HFF-Myc (cell line): Measurements from ENCODE around the gene STOML2.

Experiments
- DNase-seq: peaks from one replicate; pipeline ENCODE4 v3.0.0-alpha.2; 2011; ENCODE audit warnings: low read depth; ENCODE audit errors: extremely low read depth
- H3K4me3 ChIP-seq: replicated peaks from 2 replicates; pipeline ENCODE4 v1.5.1; 2011; ENCODE audit warnings: low read depth, mild to moderate bottlenecking, control low read depth, low read length
- CTCF ChIP-seq: IDR thresholded peaks from 2 replicates; pipeline ENCODE4 v1.5.1; 2012; ENCODE audit warnings: mild to moderate bottlenecking, low read depth, low read length, control low read depth; ENCODE audit errors: missing control alignments

STOML2 gene

GRCh38 chr9:35059438-35059837, 43.5 kb downstream of the STOML2 start:
- no peak for DNase-seq
- H3K4me3 ChIP-seq = no peak overlapping the region
- no peak for TF ChIP-seq CTCF

DNA sequence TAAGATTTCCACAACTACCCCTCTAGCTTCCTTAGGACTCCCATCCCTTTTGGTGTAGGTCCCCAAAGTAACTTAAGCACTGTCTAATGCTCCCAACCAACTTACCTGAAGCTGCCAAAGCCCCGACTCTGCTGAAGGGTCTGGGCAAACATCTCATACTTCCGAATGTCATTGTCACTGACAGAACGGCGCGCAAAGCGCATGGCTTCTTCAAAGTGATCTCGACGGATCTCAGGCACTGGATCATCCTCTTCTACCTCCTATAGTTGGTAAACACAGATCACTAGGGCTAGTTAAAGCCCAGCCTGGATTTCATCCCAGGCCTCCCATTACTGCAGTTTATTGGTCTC, 45.7 kb downstream of the STOML2 start:
- no peak for DNase-seq
- TF ChIP-seq CTCF = no peak
- H3K4me3 ChIP-seq = no peak overlapping the region

- DNase-seq = no peak
- TF ChIP-seq CTCF = no peak
- H3K4me3 ChIP-seq = no peak overlapping the region
Observed at GRCh38 chr9:35056571-35057270, 46.2 kb downstream of the STOML2 start.

DNA sequence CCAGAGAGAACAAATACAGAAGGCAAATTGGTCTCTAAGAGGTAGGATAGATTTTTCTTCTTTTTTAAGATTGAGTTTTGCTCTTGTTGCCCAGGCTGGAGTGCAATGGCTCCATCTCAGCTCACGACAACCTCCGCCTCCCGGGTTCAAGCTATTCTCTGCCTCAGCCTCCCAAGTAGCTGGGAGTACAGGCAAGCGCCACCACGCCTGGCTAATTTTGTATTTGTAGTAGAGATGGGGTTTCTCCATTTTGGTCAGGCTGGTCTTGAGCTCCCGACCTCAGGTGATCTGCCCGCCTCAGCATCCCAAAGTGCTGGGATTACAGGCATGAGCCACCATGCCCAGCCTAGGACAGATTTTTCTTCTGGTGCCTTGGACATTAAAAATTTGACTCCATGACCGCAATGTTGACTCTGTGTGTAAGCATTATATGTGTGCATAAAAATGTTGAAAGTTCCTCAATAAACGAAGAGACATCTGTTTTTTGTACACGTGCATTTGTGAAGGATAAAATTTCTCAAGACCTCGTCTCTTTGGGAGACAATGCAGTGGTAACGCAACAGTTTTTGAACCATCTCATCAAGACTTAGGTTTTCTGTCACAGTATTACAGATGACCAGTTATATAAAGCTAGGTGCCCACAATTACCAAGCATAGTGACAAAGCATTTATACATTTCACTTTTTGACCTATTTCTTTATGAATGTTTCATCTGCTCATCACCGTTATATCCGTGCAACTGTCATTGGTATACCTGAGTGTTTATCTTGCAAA, 47.9 kb downstream of the STOML2 start:
- H3K4me3 ChIP-seq = no peak overlapping the region
- DNase-seq = no peak
- TF ChIP-seq CTCF = no peak

DNA sequence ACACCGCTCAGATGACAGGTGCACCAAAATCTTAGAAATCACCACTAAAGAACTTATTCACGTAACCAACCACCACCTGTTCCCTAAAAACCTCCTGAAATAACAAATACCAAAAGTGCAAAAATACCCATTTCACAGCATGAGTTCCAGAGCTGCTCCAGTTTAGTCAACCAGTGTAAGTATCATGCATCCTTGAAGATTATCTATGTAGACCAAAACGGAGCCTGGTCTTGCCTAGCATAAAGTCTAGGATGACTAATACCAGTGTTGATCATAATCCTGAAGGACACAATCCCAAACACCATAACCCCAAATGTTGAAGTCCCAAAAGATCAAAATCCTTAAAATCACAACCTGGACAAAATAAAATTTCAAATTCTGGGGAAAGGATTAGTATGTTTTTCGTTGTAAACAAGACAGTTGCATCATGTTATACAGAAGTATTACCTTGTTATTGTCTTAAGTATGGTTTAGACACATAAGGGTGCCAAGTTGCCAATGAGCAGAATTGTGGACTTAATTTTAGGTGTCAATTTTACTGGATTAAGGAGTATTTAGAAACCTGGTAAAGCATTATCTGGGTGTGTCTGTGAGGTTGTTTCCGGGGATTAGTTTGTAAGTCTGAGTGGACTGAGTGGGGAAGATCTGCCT, 48.6 kb downstream of the STOML2 start:
- no peak for TF ChIP-seq CTCF
- no peak overlapping the region for H3K4me3 ChIP-seq
- no peak for DNase-seq

GRCh38 chr9:35051069-35051967, 51.6 kb downstream of the STOML2 start:
- no peak overlapping the region for H3K4me3 ChIP-seq
- no peak for DNase-seq
- TF ChIP-seq CTCF = peak; percentile 68
